ENCODE measurements around the gene LRRC23. TPM values are rescaled to one million over a fixed set of nuclear protein-coding genes. Genes with fewer than 3 reads are reported as not detected.
"Not testable (repeated sequence)": the region's sequence is repeated elsewhere in the genome, so short reads cannot be mapped to it uniquely, and the experiment has no call there.

LRRC23 gene
- total RNA-seq, 1 donor from 2014 or later, result 8.6 TPM

DNA sequence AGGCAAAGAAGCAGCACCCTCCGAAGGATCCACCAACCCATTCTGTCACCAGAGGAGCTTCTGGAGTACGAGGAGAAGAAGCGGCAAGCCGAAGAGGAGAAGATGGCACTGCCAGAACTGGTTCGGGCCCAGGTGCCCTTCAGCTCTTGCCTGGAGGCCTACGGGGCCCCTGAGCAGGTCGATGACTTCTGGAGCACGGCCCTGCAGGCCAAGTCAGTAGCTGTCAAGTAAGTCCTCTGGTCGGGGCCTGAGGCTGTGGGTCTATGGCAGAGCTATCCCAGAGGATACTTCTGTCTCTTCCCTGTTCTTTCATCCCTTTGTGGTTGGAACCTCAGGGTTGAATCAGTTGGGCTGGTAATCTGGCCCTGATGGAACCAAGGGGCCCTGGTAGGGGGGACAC is 43.2 kb upstream of the LRRC23 start:
- TF ChIP-seq POLR2AphosphoS5 (IDR thresholded peaks at IDR 0.05; ENCODE audit: insufficient read depth in 1 of 2, low read depth in 1 of 2), result no peak
- peaks cover 6 to 89% of the 10 kb centered on the region in 2 donors for H3K36me3 ChIP-seq
- peaks cover 4% of the 10 kb centered on the region for H3K4me1 ChIP-seq
- H3K27me3 ChIP-seq, result no peaks in the 10 kb centered on the region
- no peak overlapping the region for H3K4me3 ChIP-seq
- no peaks in the 10 kb centered on the region for H3K9me3 ChIP-seq
- no peak for DNase-seq (ENCODE audit: extremely low spot score in 2 of 2)
- intact Hi-C loops (cut with DNase I), result no loop called here
- H3K27ac ChIP-seq, result no peak overlapping the region

DNA sequence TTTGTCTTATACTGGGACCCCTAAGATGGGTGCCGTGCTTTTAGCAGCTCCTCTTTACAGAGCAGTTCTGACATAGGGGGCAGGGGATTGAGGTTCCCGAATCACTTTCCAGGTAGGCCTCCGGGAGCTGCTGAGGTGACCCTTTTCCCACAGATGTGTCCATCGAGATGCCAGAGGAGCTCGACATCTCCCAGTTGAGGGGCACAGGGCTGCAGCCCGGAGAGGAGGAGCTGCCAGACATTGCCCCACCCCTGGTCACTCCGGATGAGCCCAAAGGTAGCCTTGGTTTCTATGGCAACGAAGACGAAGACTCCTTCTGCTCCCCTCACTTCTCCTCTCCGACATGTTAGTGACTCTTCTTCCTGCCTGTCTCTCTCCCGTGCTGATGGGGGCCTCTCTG is 41.6 kb upstream of the LRRC23 start:
- intact Hi-C loops (cut with DNase I), result no loop called here
- H3K4me1 ChIP-seq, result peaks cover 11% of the 10 kb centered on the region
- no peak overlapping the region for H3K27ac ChIP-seq
- TF ChIP-seq POLR2AphosphoS5 (IDR thresholded peaks at IDR 0.05; ENCODE audit: insufficient read depth in 1 of 2, low read depth in 1 of 2), result no peak
- TF ChIP-seq, protein P1, sequence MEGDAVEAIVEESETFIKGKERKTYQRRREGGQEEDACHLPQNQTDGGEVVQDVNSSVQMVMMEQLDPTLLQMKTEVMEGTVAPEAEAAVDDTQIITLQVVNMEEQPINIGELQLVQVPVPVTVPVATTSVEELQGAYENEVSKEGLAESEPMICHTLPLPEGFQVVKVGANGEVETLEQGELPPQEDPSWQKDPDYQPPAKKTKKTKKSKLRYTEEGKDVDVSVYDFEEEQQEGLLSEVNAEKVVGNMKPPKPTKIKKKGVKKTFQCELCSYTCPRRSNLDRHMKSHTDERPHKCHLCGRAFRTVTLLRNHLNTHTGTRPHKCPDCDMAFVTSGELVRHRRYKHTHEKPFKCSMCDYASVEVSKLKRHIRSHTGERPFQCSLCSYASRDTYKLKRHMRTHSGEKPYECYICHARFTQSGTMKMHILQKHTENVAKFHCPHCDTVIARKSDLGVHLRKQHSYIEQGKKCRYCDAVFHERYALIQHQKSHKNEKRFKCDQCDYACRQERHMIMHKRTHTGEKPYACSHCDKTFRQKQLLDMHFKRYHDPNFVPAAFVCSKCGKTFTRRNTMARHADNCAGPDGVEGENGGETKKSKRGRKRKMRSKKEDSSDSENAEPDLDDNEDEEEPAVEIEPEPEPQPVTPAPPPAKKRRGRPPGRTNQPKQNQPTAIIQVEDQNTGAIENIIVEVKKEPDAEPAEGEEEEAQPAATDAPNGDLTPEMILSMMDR (IDR thresholded peaks at IDR 0.05), result no peak
- no peak for TF ChIP-seq POLR2A (IDR thresholded peaks at IDR 0.05)
- no peak for DNase-seq (ENCODE audit: extremely low spot score in 2 of 2)
- H3K27me3 ChIP-seq, result no peaks in the 10 kb centered on the region
- no peak overlapping the region for H3K4me3 ChIP-seq
- H3K36me3 ChIP-seq, result peaks cover 6 to 72% of the 10 kb centered on the region in 2 donors
- no peaks in the 10 kb centered on the region for H3K9me3 ChIP-seq

DNA sequence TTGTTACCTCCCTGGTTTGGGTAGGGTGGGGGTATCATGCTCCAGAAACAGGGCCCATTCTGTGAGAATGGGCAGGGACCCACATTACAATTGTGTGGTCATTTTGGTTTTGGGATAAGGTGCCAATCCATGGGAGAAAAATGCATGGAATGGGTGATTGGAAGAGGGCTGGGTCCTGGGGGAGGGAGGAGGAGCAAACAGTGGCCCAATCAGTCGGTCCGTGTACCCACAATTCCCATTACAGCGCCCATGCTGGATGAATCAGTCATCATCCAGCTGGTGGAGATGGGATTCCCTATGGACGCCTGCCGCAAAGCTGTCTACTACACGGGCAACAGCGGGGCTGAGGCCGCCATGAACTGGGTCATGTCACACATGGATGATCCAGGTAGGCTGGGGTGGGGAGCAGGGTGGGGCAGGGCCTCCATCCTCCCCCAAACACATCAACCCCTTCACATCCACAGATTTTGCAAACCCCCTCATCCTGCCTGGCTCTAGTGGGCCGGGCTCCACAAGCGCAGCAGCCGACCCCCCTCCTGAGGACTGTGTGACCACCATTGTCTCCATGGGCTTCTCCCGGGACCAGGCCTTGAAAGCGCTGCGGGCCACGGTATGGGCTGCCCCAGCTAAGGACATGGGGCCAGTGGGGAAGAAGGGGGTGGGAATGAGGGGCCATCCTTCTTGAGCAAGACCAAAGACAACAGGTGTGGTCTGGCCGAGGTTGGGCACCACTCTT is 40.9 kb upstream of the LRRC23 start:
- H3K36me3 ChIP-seq, result peaks cover 6 to 65% of the 10 kb centered on the region in 2 donors
- no peak for DNase-seq (ENCODE audit: extremely low spot score in 2 of 2)

DNA sequence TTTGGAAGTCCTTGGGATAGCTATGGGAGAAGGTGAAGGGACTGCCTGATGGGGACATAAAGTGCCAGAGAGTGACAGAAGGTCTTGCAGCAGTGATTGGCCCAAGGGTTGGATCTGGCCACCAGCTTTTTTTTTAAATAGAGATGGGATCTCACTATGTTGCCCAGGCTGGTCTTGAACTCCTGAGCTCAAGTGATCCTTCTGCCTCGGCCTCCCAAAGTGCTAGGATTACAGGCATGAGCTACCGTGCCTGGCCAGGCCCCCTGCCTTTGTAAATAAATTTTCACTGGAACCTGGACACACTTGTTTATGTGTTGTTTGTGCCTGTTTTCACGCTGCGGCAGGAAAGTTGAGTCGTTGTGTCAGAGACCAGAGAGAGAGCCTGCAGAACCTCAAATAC is 39.3 kb upstream of the LRRC23 start:
- not testable (repeated sequence) for H3K9me3 ChIP-seq; DNase-seq (ENCODE audit: extremely low spot score in 2 of 2); H3K4me3 ChIP-seq; H3K27me3 ChIP-seq; H3K27ac ChIP-seq
- intact Hi-C loops (cut with DNase I), result loop anchor here (5.0 kb wide), 1 partner anchor 62 kb away; the partner anchor contains the start of gene ATN1
- H3K36me3 ChIP-seq, result peaks cover 6 to 57% of the 10 kb centered on the region in 2 donors
- H3K4me1 ChIP-seq, result peaks cover 33% of the 10 kb centered on the region

More for the DNA sequence above, 40.9 kb upstream of the LRRC23 start:
- peaks cover 18% of the 10 kb centered on the region for H3K4me1 ChIP-seq
- H3K4me3 ChIP-seq, result no peak overlapping the region
- no peak overlapping the region for H3K27ac ChIP-seq
- H3K27me3 ChIP-seq, result no peaks in the 10 kb centered on the region
- intact Hi-C loops (cut with DNase I), result no loop called here
- TF ChIP-seq, protein P1 (IDR thresholded peaks at IDR 0.05), result no peak
- TF ChIP-seq POLR2AphosphoS5 (IDR thresholded peaks at IDR 0.05; ENCODE audit: insufficient read depth in 1 of 2, low read depth in 1 of 2) (no peak), POLR2A (IDR thresholded peaks at IDR 0.05) (no peak)
- H3K9me3 ChIP-seq, result no peaks in the 10 kb centered on the region

DNA sequence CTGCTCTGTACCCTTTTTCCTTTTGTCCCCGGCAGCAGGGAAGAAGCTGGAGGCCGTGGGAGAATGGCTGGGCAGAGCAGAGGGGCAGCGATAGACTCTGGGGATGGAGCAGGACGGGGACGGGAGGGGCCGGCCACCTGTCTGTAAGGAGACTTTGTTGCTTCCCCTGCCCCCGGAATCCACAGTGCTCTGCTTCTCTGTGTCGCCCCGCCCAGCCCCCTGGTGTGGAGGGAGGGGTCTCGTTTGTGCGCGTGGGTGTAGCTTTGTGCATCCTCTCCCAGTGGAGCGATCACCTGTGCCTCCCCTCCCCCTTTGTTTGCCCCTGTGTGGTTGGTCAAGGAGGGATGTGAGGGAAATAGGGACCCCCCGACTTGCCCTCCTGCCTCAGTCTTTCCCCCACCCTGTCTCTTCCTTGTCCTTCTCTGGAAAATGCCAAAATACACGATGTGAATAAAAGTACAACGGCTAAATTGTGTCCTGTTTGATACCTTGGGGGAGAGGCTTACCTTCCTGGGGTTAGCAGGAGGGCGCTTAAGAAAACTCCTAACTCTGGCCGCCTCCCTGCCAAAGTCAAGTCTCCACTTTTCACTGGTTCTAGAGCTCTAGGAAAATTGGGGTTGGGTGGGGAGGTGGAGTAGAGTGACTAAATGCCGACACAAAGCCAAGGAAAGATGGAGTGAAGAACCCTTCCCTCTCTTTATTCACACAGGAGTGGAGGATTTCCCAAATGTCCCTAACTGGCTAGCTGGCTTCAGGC is 38.3 kb upstream of the LRRC23 start:
- DNase-seq (ENCODE audit: extremely low spot score in 2 of 2), result no peak
- Histone ChIP-seq H3K27me3 (no peaks in the 10 kb centered on the region), H3K36me3 (peaks cover under 1 to 53% of the 10 kb centered on the region in 2 donors), H3K4me1 (peaks cover 39% of the 10 kb centered on the region), H3K4me3 (peak overlapping the region; percentile 92 to 99), H3K27ac (peak overlapping the region; percentile 93), H3K9me3 (no peaks in the 10 kb centered on the region)
- TF ChIP-seq POLR2AphosphoS5 (IDR thresholded peaks at IDR 0.05; ENCODE audit: insufficient read depth in 1 of 2, low read depth in 1 of 2) (no peak), POLR2A (IDR thresholded peaks at IDR 0.05) (no peak)
- TF ChIP-seq, protein P1 (IDR thresholded peaks at IDR 0.05), result no peak
- intact Hi-C loops (cut with DNase I), result loop anchor here (5.0 kb wide), 1 partner anchor 61 kb away; the partner anchor contains the start of gene ATN1

All from vagina (tissue), 2 donors.